ENCODE results near the gene MVK.

Gene MVK

DNA sequence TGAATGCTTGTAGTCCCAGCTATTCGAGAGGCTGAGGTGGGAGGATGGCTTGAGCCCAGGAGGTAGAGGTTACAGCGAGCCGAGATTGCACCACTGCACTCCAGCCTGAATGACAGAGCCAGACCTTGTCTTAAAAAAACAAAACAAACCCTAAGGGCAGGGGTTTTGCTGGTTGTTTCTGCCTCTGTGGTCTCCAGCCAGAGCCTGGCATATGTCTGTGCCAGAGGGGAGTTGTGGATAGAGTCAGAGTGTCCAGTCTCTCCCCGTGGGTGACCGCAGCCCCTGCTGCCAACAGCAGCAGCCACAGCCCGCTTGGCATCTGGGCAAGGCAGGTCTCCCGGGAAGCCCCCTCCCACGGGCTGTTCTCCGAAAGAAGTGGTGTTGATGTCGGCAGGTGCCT, 37.6 kb downstream of the MVK start:
- no peak overlapping the region for H3K4me2 ChIP-seq (ENCODE audit: low read depth, low read length, poor library complexity, severe bottlenecking)
- no peaks in the 10 kb centered on the region for H3F3A ChIP-seq (ENCODE audit: low read depth)
- no peaks in the 10 kb centered on the region for H3K9me2 ChIP-seq (replicated peaks; ENCODE audit: low read depth, low read length)
- no peak overlapping the region for H3K9ac ChIP-seq (ENCODE audit: low read depth, low read length, poor library complexity, severe bottlenecking)
- H3K4me1 ChIP-seq (ENCODE audit: insufficient read depth, low read length, poor library complexity, severe bottlenecking): no peaks in the 10 kb centered on the region
- H3K4me3 ChIP-seq (ENCODE audit: low read length, poor library complexity, severe bottlenecking): no peak overlapping the region
- no peaks in the 10 kb centered on the region for H3K36me3 ChIP-seq (ENCODE audit: insufficient read depth, low read length)
- no peaks in the 10 kb centered on the region for H3K9me3 ChIP-seq (ENCODE audit: insufficient read depth, low read depth, low read length)
- TF ChIP-seq, protein P1, sequence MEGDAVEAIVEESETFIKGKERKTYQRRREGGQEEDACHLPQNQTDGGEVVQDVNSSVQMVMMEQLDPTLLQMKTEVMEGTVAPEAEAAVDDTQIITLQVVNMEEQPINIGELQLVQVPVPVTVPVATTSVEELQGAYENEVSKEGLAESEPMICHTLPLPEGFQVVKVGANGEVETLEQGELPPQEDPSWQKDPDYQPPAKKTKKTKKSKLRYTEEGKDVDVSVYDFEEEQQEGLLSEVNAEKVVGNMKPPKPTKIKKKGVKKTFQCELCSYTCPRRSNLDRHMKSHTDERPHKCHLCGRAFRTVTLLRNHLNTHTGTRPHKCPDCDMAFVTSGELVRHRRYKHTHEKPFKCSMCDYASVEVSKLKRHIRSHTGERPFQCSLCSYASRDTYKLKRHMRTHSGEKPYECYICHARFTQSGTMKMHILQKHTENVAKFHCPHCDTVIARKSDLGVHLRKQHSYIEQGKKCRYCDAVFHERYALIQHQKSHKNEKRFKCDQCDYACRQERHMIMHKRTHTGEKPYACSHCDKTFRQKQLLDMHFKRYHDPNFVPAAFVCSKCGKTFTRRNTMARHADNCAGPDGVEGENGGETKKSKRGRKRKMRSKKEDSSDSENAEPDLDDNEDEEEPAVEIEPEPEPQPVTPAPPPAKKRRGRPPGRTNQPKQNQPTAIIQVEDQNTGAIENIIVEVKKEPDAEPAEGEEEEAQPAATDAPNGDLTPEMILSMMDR (conservative IDR thresholded peaks at IDR 0.05; ENCODE audit: low read length): no peak
- no peak for TF ChIP-seq EZH2phosphoT487 (IDR thresholded peaks at IDR 0.05; ENCODE audit: borderline replicate concordance)
- no peaks in the 10 kb centered on the region for H4K20me1 ChIP-seq (ENCODE audit: insufficient read depth, low read length, poor library complexity, severe bottlenecking)
- no peaks in the 10 kb centered on the region for H3K79me2 ChIP-seq (ENCODE audit: insufficient read depth, low read length)
- H3K27me3 ChIP-seq (ENCODE audit: insufficient read depth, low read length, poor library complexity, severe bottlenecking): no peaks in the 10 kb centered on the region
- H2AFZ ChIP-seq (ENCODE audit: low read length): no peak overlapping the region

DNA sequence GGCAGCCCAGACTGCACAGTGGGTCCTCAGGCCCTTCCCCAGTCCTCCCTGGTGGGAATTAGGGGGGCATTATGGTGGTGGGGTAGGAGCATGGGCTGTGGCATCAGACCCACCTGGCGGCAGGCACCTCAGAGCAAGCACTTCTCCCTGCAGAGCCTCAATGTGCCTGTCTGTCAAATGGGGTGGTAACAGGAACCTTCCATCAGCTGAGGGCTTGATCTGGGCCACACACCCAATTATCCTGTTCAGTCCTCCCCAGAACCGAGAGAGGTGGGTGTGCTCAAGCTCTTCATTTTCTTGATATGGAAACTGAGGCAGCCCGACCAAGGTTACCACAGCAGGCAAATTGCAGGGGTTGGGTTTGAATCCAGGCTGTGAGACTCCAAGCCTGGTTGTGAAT, 38.4 kb downstream of the MVK start:
- no peaks in the 10 kb centered on the region for H3K4me1 ChIP-seq (ENCODE audit: insufficient read depth, low read length, poor library complexity, severe bottlenecking)
- H3F3A ChIP-seq (ENCODE audit: low read depth): no peaks in the 10 kb centered on the region
- H3K4me2 ChIP-seq (ENCODE audit: low read depth, low read length, poor library complexity, severe bottlenecking): no peak overlapping the region
- no peaks in the 10 kb centered on the region for H3K9me2 ChIP-seq (replicated peaks; ENCODE audit: low read depth, low read length)
- H2AFZ ChIP-seq (ENCODE audit: low read length): no peak overlapping the region
- TF ChIP-seq, protein P1 (conservative IDR thresholded peaks at IDR 0.05; ENCODE audit: low read length): no peak
- TF ChIP-seq EZH2phosphoT487 (IDR thresholded peaks at IDR 0.05; ENCODE audit: borderline replicate concordance): no peak
- H3K36me3 ChIP-seq (ENCODE audit: insufficient read depth, low read length): no peaks in the 10 kb centered on the region
- H3K27me3 ChIP-seq (ENCODE audit: insufficient read depth, low read length, poor library complexity, severe bottlenecking): no peaks in the 10 kb centered on the region
- no peak overlapping the region for H3K9ac ChIP-seq (ENCODE audit: low read depth, low read length, poor library complexity, severe bottlenecking)
- H3K4me3 ChIP-seq (ENCODE audit: low read length, poor library complexity, severe bottlenecking): no peak overlapping the region
- no peaks in the 10 kb centered on the region for H3K79me2 ChIP-seq (ENCODE audit: insufficient read depth, low read length)
- no peaks in the 10 kb centered on the region for H3K9me3 ChIP-seq (ENCODE audit: insufficient read depth, low read depth, low read length)
- no peaks in the 10 kb centered on the region for H4K20me1 ChIP-seq (ENCODE audit: insufficient read depth, low read length, poor library complexity, severe bottlenecking)

DNA sequence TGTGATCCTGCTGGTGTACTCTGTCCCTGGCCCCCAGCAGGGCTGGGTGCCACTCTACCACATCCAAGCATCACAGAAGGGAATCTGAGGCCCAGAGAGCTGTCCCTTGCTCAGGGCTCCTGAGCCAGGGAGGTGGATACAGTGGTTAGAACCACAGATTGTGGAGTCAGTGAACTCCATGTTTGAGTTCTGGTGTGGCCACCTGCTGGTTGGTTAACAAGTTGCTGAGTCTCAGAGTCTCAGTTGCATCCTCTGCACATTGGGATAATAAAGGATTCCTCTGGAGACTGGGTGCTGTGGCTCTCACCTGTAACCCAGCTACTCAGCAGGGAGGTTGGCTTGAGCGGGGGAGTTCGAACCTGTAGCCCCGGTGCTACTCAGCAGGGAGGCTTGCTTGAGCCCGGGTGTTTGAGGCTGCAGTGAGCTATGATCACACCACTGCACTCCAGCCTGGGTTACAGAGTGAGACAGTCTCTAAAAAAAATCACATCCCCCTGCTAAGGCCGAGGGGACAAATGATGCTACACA, 39.4 kb downstream of the MVK start:
- H3K36me3 ChIP-seq (ENCODE audit: insufficient read depth, low read length): no peaks in the 10 kb centered on the region
- TF ChIP-seq, protein P1 (conservative IDR thresholded peaks at IDR 0.05; ENCODE audit: low read length): peak; percentile 49
- no peak for TF ChIP-seq EZH2phosphoT487 (IDR thresholded peaks at IDR 0.05; ENCODE audit: borderline replicate concordance)
- no peaks in the 10 kb centered on the region for H3K9me2 ChIP-seq (replicated peaks; ENCODE audit: low read depth, low read length)
- no peak overlapping the region for H3K9ac ChIP-seq (ENCODE audit: low read depth, low read length, poor library complexity, severe bottlenecking)
- no peak overlapping the region for H2AFZ ChIP-seq (ENCODE audit: low read length)
- H3K27me3 ChIP-seq (ENCODE audit: insufficient read depth, low read length, poor library complexity, severe bottlenecking): no peaks in the 10 kb centered on the region
- no peak overlapping the region for H3K4me2 ChIP-seq (ENCODE audit: low read depth, low read length, poor library complexity, severe bottlenecking)
- no peaks in the 10 kb centered on the region for H4K20me1 ChIP-seq (ENCODE audit: insufficient read depth, low read length, poor library complexity, severe bottlenecking)
- H3K4me1 ChIP-seq (ENCODE audit: insufficient read depth, low read length, poor library complexity, severe bottlenecking): no peaks in the 10 kb centered on the region
- H3K79me2 ChIP-seq (ENCODE audit: insufficient read depth, low read length): no peaks in the 10 kb centered on the region
- no peaks in the 10 kb centered on the region for H3F3A ChIP-seq (ENCODE audit: low read depth)
- H3K9me3 ChIP-seq (ENCODE audit: insufficient read depth, low read depth, low read length): no peaks in the 10 kb centered on the region
- no peak overlapping the region for H3K4me3 ChIP-seq (ENCODE audit: low read length, poor library complexity, severe bottlenecking)
